ENCODE data around the gene ZFAND5. TPM values are rescaled to one million over a fixed set of nuclear protein-coding genes. Genes with fewer than 3 reads are reported as not detected.
A peak's percentile ranks its signal among the peaks of the same experiment; 100 is the strongest.

The ZFAND5 gene
- polyA plus RNA-seq, 3 donors: 199 to 702 (median 237) TPM

DNA sequence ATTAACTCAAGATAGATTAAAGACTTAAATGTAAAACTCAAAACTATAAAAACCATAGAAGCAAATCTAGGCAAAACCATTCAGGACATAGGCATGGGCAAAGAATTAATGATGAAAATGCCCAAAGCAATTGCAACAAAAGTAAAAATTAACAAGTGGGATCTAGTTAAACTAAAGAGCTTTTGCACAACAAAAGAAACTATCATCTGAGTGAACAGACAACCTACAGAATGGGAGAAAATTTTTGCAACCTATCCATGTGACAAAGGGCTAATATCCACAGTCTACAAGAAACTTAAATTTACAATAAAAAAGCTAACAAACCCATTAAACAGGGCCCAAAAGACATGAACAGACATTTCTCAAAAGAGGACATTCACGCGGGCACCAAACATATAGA, 34.4 kb upstream of the ZFAND5 start:
- Histone ChIP-seq H3K9ac (ENCODE audit: insufficient read depth, low read length, poor library complexity, severe bottlenecking) (no peak overlapping the region), H3K9me3 (replicated peaks in 1 of 2; ENCODE audit: control insufficient read depth in 1 of 2, insufficient read depth in 1 of 2, low read length in 2 of 2) (no peaks in the 10 kb centered on the region), H3K4me2 (replicated peaks; ENCODE audit: extremely low read depth, low read length, poor library complexity, severe bottlenecking) (no peak overlapping the region), H3K36me3 (replicated peaks in 1 of 2; ENCODE audit: control insufficient read depth in 1 of 2, insufficient read depth in 2 of 2, low read length in 2 of 2) (no peaks in the 10 kb centered on the region), H3K27me3 (ENCODE audit: control insufficient read depth in 2 of 2, insufficient read depth in 2 of 2, low read length in 2 of 2) (no peaks in the 10 kb centered on the region), H4K20me1 (ENCODE audit: insufficient read depth, low read length) (no peaks in the 10 kb centered on the region), H3K4me3 (replicated peaks in 1 of 3; ENCODE audit: low read depth in 2 of 3, low read length in 3 of 3) (no peak overlapping the region), H2AFZ (ENCODE audit: insufficient read depth, low read depth, low read length, poor library complexity, severe bottlenecking) (no peak overlapping the region), H3K27ac (ENCODE audit: low read depth in 1 of 2, low read length in 2 of 2) (no peak overlapping the region), H3K79me2 (ENCODE audit: insufficient read depth, low read length) (no peaks in the 10 kb centered on the region), H3K4me1 (ENCODE audit: control insufficient read depth in 1 of 2, insufficient read depth in 2 of 2, low read length in 2 of 2) (peaks cover 32 to 34% of the 10 kb centered on the region in 2 donors)
- TF ChIP-seq, protein P1, sequence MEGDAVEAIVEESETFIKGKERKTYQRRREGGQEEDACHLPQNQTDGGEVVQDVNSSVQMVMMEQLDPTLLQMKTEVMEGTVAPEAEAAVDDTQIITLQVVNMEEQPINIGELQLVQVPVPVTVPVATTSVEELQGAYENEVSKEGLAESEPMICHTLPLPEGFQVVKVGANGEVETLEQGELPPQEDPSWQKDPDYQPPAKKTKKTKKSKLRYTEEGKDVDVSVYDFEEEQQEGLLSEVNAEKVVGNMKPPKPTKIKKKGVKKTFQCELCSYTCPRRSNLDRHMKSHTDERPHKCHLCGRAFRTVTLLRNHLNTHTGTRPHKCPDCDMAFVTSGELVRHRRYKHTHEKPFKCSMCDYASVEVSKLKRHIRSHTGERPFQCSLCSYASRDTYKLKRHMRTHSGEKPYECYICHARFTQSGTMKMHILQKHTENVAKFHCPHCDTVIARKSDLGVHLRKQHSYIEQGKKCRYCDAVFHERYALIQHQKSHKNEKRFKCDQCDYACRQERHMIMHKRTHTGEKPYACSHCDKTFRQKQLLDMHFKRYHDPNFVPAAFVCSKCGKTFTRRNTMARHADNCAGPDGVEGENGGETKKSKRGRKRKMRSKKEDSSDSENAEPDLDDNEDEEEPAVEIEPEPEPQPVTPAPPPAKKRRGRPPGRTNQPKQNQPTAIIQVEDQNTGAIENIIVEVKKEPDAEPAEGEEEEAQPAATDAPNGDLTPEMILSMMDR (IDR thresholded peaks at IDR 0.05): no peak
- Mint-ChIP-seq H3K4me1 (peaks cover 23% of the 10 kb centered on the region), H3K4me3 (no peak overlapping the region), H3K27me3 (ENCODE audit: low read depth in 3 of 3) (peaks cover 0 to 2% (median 0%) of the 10 kb centered on the region in 3 donors), H3K27ac (no peak overlapping the region), H3K36me3 (no peaks in the 10 kb centered on the region), H3K9me3 (no peaks in the 10 kb centered on the region)
- WGBS (ENCODE audit: insufficient coverage): no CpG with 5 or more reads among the region's 2 CpGs
- no peak for DNase-seq
- intact Hi-C loops (cut with micrococcal nuclease): no loop called here

DNA sequence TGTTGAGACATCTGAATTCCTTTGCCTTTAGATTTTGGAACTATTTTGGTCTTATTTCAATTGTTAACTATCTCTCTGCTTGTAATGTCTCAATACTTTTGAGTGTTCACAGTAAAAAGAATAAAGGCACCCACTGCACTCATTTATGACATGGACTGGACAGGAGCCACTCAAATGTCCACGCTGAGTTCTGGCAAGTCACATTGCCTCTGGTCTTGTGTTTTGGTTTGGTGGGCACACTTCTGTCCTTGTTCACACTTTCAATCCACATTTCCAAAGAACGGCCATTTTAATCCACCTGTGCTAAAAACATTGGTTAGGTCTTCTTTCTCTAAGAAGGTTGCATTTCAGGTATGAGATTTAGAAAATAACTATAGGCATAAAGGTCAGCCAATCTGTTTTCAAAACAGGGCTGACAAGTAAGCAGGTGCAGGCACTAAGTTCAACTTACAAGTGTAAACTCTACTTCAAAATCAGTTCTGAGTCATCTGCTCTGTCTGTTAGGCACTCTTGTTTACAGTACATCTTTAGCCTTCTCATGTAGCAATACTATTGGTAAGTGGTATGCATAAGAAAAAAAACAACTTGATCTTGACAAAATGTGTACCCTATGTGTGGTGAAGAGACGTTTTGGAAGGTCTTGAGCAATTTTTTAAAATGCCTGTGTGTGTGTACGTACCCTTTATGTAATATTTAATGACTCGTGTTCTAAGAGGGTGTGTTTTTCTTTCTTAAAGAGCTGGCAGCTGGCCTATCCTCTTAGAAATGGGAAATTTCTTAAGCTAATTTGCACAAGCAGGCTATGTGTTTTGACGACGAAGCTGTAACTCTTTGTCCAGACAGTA, 31.5 kb upstream of the ZFAND5 start:
- peak overlapping the region; percentile 48 for H3K9ac ChIP-seq (ENCODE audit: insufficient read depth, low read length, poor library complexity, severe bottlenecking)

More for the DNA sequence above, 31.5 kb upstream of the ZFAND5 start:
- no peaks in the 10 kb centered on the region for H3K79me2 ChIP-seq (ENCODE audit: insufficient read depth, low read length)
- TF ChIP-seq, protein P1 (IDR thresholded peaks at IDR 0.05): no peak
- H3K4me2 ChIP-seq (replicated peaks; ENCODE audit: extremely low read depth, low read length, poor library complexity, severe bottlenecking): peak overlapping the region; percentile 43
- no peak overlapping the region for H2AFZ ChIP-seq (ENCODE audit: insufficient read depth, low read depth, low read length, poor library complexity, severe bottlenecking)
- peak; percentile 69 to 84 (median 77) for DNase-seq
- H3K36me3 Mint-ChIP-seq: no peaks in the 10 kb centered on the region
- H3K27me3 ChIP-seq (ENCODE audit: control insufficient read depth in 2 of 2, insufficient read depth in 2 of 2, low read length in 2 of 2): no peaks in the 10 kb centered on the region
- H3K4me1 ChIP-seq (ENCODE audit: control insufficient read depth in 1 of 2, insufficient read depth in 2 of 2, low read length in 2 of 2): peaks cover 46 to 48% of the 10 kb centered on the region in 2 donors
- H3K4me1 Mint-ChIP-seq: peaks cover 38% of the 10 kb centered on the region
- H4K20me1 ChIP-seq (ENCODE audit: insufficient read depth, low read length): no peaks in the 10 kb centered on the region
- H3K4me3 ChIP-seq (replicated peaks in 1 of 3; ENCODE audit: low read depth in 2 of 3, low read length in 3 of 3): peak overlapping the region in 1 of 3 experiments; percentile 44
- WGBS (ENCODE audit: insufficient coverage): 0% methylated on average over 1 of the region's 7 CpGs
- peaks cover 0 to 2% (median 0%) of the 10 kb centered on the region in 3 donors for H3K27me3 Mint-ChIP-seq (ENCODE audit: low read depth in 3 of 3)
- H3K9me3 ChIP-seq (replicated peaks in 1 of 2; ENCODE audit: control insufficient read depth in 1 of 2, insufficient read depth in 1 of 2, low read length in 2 of 2): no peaks in the 10 kb centered on the region
- peak overlapping the region; percentile 66 to 88 for H3K27ac ChIP-seq (ENCODE audit: low read depth in 1 of 2, low read length in 2 of 2)
- intact Hi-C loops (cut with micrococcal nuclease): no loop called here
- peak overlapping the region in 1 of 2 donors; percentile 42 for H3K4me3 Mint-ChIP-seq
- no peaks in the 10 kb centered on the region for H3K36me3 ChIP-seq (replicated peaks in 1 of 2; ENCODE audit: control insufficient read depth in 1 of 2, insufficient read depth in 2 of 2, low read length in 2 of 2)
- no peaks in the 10 kb centered on the region for H3K9me3 Mint-ChIP-seq
- H3K27ac Mint-ChIP-seq: peak overlapping the region; percentile 92 to 98 (median 95)

Measured in CD14-positive monocyte (primary cell).